Stimulated activated CD8-positive, alpha-beta memory T cell treated with anti-CD3 and anti-CD28 coated beads, Interleukin-4, amount 100 ng/mL, for 4 hours (primary cell): Measurements from ENCODE around the gene DENND10.
A peak's percentile ranks its signal among the peaks of the same experiment; 100 is the strongest.
"Not testable (repeated sequence)": the region's sequence is repeated elsewhere in the genome, so short reads cannot be mapped to it uniquely, and the experiment has no call there.

Source experiments
- DNase-seq, 2 donors: peaks; one replicate each; pipeline ENCODE4 v3.0.0-alpha.2; 2020; ENCODE audit warnings: low read depth in 2 of 2, low spot score in 1 of 2

Gene DENND10

GRCh38 chr10:119129721-119130120, 25.8 kb downstream of the DENND10 start:
- no peak for DNase-seq

- DNase-seq, result no peak
Observed at GRCh38 chr10:119131512-119132240, 27.8 kb downstream of the DENND10 start.

- no peak for DNase-seq
Observed at GRCh38 chr10:119132521-119133345, 28.8 kb downstream of the DENND10 start.

GRCh38 chr10:119133949-119134348, 30.0 kb downstream of the DENND10 start:
- no peak for DNase-seq

- no peak for DNase-seq
Observed at GRCh38 chr10:119135513-119135881, 31.6 kb downstream of the DENND10 start.

GRCh38 chr10:119136084-119136483, 32.2 kb downstream of the DENND10 start:
- DNase-seq, result no peak

- not testable (repeated sequence) for DNase-seq
Observed at GRCh38 chr10:119137878-119138277, 34.0 kb downstream of the DENND10 start.

GRCh38 chr10:119138346-119139306, 34.7 kb downstream of the DENND10 start:
- DNase-seq, result no peak

GRCh38 chr10:119139464-119140067, 35.7 kb downstream of the DENND10 start:
- DNase-seq, result peak in 1 of 2 donors; percentile 23

GRCh38 chr10:119140603-119141245, 36.8 kb downstream of the DENND10 start:
- no peak for DNase-seq

- DNase-seq, result no peak
Observed at GRCh38 chr10:119143657-119144056, 39.7 kb downstream of the DENND10 start.

GRCh38 chr10:119149157-119149556, 45.2 kb downstream of the DENND10 start:
- DNase-seq, result no peak

GRCh38 chr10:119149729-119150128, 45.8 kb downstream of the DENND10 start:
- no peak for DNase-seq

- not testable (repeated sequence) for DNase-seq
Observed at GRCh38 chr10:119151601-119152000, 47.7 kb downstream of the DENND10 start.

- DNase-seq, result no peak
Observed at GRCh38 chr10:119153041-119153440, 49.1 kb downstream of the DENND10 start.

- DNase-seq, result no peak
Observed at GRCh38 chr10:119153661-119154060, 49.7 kb downstream of the DENND10 start.

GRCh38 chr10:119159332-119159731, 55.4 kb downstream of the DENND10 start:
- DNase-seq, result no peak

GRCh38 chr10:119161680-119162451, 58.0 kb downstream of the DENND10 start:
- no peak for DNase-seq

GRCh38 chr10:119162452-119163092, 58.7 kb downstream of the DENND10 start:
- no peak for DNase-seq
